Head of caudate nucleus (tissue), 42 donors: ENCODE measurements around the gene COL4A1.
A peak's percentile ranks its signal among the peaks of the same experiment; 100 is the strongest.

Experiments used
- DNase-seq, 42 donors: peaks; one replicate each; pipeline versions ENCODE4 v3.0.0 to v3.0.0-alpha.2; 2020 to 2021; ENCODE audit warnings: mixed read lengths in 7 of 42
- intact Hi-C: fragments of 100-400 bp; cut with DNase I; formaldehyde crosslinking; loops from one replicate; pipeline ENCODE4 v1.15.0; 2022

The COL4A1 gene

DNA sequence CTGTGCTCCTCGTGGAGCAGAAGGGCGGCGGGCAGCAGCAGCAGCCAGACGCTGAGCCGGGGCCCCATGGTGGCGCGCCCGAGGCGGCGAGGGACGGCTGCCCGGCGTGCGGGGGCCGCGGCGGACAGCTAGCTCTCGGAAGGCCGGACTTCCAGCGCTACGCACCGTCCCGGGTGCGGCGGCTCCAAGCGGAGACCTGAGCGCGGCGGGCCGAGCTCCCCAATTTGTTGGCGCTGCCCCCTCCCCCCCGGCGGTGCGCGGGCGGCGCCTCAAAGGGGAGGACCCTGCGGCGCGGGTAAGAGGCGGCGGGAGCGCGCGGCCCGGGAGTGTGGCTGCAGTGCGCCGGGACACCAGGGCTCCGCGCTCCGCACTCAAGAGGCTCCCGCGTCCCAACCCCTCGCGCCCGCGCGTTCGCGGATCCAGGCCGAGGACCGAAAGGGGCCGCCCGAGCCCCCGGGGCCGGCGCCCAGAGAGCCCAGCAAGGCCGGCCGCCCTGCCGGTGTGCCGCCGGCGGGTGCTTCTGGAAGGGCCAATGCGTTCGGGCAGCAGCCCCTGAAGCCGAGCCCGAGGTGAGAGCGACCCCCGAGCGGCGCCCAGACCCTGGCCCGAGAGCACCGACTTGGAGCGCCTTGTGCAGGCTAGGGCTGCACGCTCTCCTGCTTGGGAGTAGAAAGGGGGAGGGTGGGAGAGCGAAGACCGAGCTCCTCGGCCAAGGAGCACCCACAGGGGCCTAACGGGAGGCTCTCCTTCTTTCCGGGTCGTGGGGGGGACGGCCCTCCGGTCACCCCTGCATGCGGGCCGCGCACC is at the start of gene COL4A1, which contains the start of gene COL4A2:
Gene COL4A1 (minus strand): TSS at position 198 of the 807 bp plus-strand sequence. CDS start 130 bp downstream, at position 68.
Gene COL4A2 (plus strand): TSS at position 325 of the 807 bp plus-strand sequence. CDS start 620 bp downstream, outside the sequence.
- DNase-seq: peak in 15 of 42 donors; percentile 6 to 51 (median 29)

GRCh38 chr13:110356362-110356761 is 49.4 kb upstream of the COL4A1 start:
- intact Hi-C loops: no loop called here
- no peak for DNase-seq

More for the DNA sequence above, at the start of gene COL4A1, which contains the start of gene COL4A2:
- intact Hi-C loops: no loop called here

DNA sequence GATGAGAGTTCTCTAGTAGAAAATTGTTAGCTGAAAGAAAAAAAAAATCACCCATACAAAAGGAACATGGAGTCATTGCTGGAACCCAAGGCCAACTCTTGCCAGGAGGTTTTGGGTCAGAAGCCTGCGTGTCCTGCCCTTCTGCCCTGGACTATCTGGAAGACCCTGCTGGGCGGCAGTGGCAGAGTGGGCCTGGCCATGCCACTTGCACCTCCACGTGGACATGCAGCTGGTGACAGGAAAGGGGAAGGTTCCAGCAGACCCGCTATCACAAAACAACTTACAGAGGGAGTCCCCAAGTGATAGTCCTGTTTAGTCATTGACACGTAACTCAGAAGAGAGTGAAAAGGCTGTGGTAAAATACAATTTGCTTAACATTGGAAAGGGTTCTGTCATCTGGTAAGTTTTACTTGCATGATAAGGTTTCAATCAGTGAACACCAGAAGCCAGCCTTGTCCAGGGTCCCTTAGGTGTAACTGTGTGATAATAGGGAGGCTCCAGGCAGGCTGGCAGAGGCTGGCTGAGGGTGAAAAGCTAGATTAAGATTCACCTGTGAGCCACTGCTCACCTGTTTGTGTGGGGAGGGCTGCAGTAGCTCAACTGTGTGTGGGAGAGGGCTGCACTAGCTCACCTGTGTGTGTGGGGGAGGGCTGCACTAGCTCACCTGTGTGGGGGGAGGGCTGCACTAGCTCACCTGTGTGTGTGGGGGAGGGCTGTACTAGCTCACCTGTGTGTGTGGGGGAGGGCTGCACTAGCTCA is 47.9 kb upstream of the COL4A1 start:
- no peak for DNase-seq
- intact Hi-C loops: no loop called here

- intact Hi-C loops: no loop called here
- no peak for DNase-seq
These were observed 47.2 kb upstream of the COL4A1 start for GRCh38 chr13:110354123-110354627.

GRCh38 chr13:110353339-110353977 is 46.5 kb upstream of the COL4A1 start:
- DNase-seq: no peak
- intact Hi-C loops: no loop called here

DNA sequence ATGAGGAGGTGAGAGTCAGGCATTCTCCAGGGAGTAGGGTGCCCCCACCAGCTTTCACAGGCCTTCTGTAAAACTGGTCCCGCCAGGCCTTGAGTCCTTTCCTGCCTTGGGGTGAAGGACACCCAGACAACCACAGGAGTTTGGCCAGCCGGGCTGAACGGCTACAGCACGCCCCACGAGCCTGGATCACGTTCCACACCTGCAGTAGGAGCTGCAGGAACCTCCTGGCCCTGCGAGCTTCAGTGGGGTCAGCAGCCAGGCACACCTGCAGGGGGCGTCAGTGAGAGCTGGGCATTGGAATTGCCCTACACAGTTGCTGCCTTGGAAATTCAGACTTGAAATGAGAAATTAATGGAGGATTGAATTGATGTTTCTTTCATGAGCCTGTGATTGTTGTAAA is 45.8 kb upstream of the COL4A1 start:
- no peak for DNase-seq
- intact Hi-C loops: no loop called here

DNA sequence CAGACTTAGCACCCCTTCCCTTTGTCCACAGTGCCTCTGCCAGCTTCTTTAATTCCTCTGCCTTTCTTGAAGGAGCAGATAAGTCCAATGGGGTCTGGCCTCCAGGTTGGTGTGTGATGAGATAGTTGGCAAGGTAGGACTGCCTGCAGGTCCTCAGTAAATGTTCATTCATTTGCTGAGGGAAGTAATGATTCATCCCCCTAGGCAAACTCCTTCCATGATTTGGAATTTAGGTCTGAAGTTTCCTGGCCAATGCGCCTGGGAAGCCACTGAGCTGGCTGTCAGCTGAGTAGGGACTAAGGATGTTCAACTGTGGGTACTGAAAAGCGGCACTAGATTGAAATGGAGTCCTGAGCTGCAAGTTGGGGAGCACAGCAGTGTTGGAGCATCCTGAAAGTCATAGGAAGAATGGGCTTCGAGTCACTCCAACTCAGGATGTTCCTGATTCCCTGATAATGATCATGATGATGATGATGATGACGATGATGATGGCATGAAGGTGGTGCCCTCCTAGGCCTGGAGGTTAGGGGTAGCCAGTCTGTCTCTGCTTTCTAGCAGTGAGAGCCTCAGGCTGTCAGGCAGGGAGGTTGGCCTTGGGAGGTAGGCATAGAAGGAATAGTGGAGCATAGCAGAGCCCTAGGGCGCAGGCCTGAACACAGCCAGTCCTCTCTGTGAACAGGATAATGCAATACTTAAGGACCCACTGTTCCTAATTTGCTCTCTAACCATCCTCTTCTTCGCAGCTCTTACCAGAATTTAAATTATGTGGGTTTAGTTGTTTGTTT is 44.9 kb upstream of the COL4A1 start:
- no peak for DNase-seq

DNA sequence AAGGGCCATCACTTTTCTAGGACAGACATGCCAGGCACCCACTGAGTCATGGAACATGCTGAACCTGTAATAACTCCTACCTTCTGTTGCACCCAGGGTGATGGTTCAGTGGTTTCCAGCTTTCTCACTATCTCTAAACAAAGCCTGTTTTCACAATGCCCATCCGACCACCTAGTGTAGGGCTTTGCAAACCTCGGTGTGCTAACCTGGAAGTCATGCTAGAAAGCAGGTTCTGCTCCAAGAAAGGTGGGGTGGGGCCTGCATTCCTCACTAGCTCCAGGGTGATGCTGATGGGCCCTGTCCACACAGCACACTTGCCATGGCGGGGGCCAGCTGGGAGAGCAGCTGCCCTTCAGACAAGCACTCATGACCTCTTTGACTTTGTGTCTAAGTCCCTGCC is 43.6 kb upstream of the COL4A1 start:
- no peak for DNase-seq
- intact Hi-C loops: no loop called here

More for the DNA sequence above, 44.9 kb upstream of the COL4A1 start:
- intact Hi-C loops: no loop called here

DNA sequence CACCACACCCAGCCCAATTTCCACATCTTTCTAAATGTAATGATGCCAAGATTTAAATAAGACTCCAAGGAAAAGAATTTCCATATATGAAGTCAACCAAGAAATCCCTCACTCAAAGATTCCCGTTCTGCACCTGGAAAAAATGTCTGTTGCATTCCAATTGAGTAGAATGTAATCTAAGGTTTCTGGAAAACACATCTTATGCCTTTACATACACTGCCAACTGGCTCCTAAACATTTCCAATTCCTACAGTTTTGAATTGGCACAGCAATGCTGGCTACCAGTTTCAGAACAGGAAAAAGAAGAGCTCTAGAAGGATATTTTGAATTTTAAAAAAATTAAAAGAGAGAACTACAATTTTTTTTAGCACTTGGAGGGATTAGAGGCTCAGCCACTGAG is 43.1 kb upstream of the COL4A1 start:
- DNase-seq: no peak
- intact Hi-C loops: no loop called here

DNA sequence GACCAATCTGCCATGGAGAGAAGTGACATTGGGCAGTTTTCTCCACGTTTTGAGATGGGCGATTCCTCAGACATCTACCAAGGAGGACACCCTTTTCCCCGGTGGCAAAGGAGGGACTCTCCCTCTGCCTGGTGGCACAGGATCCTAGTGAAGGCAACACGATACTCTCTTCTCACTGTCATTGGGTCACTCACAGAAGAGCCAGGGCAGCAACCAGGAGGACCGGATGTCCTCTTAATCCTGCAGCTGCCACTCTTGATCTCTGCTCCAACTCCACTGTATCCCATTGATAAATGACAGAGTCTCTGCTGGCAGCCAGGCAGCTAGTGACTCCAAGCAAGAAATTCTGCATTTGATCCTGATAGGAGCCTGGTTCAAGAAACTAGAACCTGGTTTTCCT is 42.3 kb upstream of the COL4A1 start:
- intact Hi-C loops: no loop called here
- no peak for DNase-seq

GRCh38 chr13:110348309-110349105 is 41.5 kb upstream of the COL4A1 start:
- DNase-seq: no peak
- intact Hi-C loops: no loop called here

- intact Hi-C loops: no loop called here
- no peak for DNase-seq
These were observed 40.8 kb upstream of the COL4A1 start for GRCh38 chr13:110347535-110348308.

GRCh38 chr13:110347088-110347487 is 40.1 kb upstream of the COL4A1 start:
- intact Hi-C loops: no loop called here
- no peak for DNase-seq

GRCh38 chr13:110346661-110347067 is 39.7 kb upstream of the COL4A1 start:
- DNase-seq: no peak
- intact Hi-C loops: no loop called here

DNA sequence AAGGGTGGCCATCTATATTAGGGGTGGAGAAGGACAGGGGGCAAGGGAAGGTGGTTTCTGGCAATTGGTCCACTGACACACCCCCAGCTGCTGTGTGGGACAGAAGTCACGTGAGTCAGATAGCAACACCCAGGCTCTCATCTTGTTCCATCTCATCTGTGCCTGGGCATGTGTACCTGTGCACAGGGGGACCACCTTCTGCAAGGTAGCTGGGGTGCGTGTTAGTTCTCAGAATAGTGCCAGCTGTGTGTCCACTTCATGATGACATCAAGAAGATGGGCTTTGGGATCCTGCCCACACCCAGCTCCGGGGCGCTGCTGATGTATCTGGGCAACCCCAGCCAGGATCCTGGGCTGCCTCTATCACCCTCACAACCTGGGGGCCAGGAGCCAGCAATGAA is 38.7 kb upstream of the COL4A1 start:
- no peak for DNase-seq
- intact Hi-C loops: no loop called here

DNA sequence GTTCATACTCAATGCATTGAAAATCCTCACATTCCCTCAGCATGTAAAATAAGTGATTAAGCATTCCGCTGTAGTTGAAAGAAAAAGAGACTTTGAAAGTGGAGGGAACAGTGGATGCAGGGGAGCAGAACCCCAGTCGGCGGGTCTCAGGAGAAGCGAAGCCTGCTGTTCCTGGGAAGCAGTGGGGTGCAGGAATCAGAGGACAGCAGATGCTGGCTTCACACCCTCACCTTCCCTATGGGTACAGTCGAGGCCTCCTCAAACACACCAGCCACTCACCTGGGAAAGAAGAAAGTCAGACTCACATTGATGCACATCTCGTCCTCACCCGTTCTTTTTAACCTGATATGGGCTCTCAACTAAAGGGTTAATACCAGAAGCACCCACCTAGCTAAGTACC is 38.3 kb upstream of the COL4A1 start:
- intact Hi-C loops: no loop called here
- no peak for DNase-seq

- intact Hi-C loops: no loop called here
- DNase-seq: no peak
These were observed 37.4 kb upstream of the COL4A1 start for GRCh38 chr13:110344320-110344719.
